GM18517 (cell line): ENCODE results near the gene ARSG.

Experiments
- ATAC-seq: cut with Tn5 transposase; IDR thresholded peaks from one replicate; pipeline ENCODE4 v1.9.1; 2021; ENCODE audit warnings: mild to moderate bottlenecking, moderate library complexity; ENCODE audit not compliant: unreplicated experiment

The ARSG gene

GRCh38 chr17:68424203-68424602 is 132.9 kb downstream of the ARSG start:
- ATAC-seq: no peak

GRCh38 chr17:68424861-68425260 is 133.6 kb downstream of the ARSG start:
- ATAC-seq: no peak

GRCh38 chr17:68425979-68426378 is 134.7 kb downstream of the ARSG start:
- no peak for ATAC-seq

- no peak for ATAC-seq
Measured at GRCh38 chr17:68427575-68427974, 136.3 kb downstream of the ARSG start.

- no peak for ATAC-seq
Measured at GRCh38 chr17:68428498-68429172, 137.3 kb downstream of the ARSG start.

- ATAC-seq: no peak
Measured at GRCh38 chr17:68429881-68430280, 138.6 kb downstream of the ARSG start.

GRCh38 chr17:68431045-68431608 is 139.8 kb downstream of the ARSG start:
- ATAC-seq: no peak

- no peak for ATAC-seq
Measured at GRCh38 chr17:68431661-68432071, 140.4 kb downstream of the ARSG start.

GRCh38 chr17:68432086-68432864 is 141.0 kb downstream of the ARSG start:
- ATAC-seq: no peak

- ATAC-seq: no peak
Measured at GRCh38 chr17:68433211-68433610, 141.9 kb downstream of the ARSG start.

GRCh38 chr17:68433911-68434508 is 142.7 kb downstream of the ARSG start:
- ATAC-seq: no peak

- ATAC-seq: no peak
Measured at GRCh38 chr17:68435361-68435760, 144.1 kb downstream of the ARSG start.

GRCh38 chr17:68435876-68436842 is 144.9 kb downstream of the ARSG start:
- peak; percentile 41 for ATAC-seq

- ATAC-seq: peak; percentile 69
Measured at GRCh38 chr17:68437979-68438822, 146.9 kb downstream of the ARSG start.

GRCh38 chr17:68439656-68440290 is 148.5 kb downstream of the ARSG start:
- no peak for ATAC-seq

- ATAC-seq: no peak
Measured at GRCh38 chr17:68440526-68440925, 149.2 kb downstream of the ARSG start.

- ATAC-seq: no peak
Measured at GRCh38 chr17:68441070-68441770, 149.9 kb downstream of the ARSG start.

- ATAC-seq: no peak
Measured at GRCh38 chr17:68443972-68444464, 152.7 kb downstream of the ARSG start.
